H9 (cell line): ENCODE results near the gene CFAP99. TPM values are rescaled to one million over a fixed set of nuclear protein-coding genes. Genes with fewer than 3 reads are reported as not detected.

Experiments used
- DNase-seq: peaks from one replicate; pipeline ENCODE4 v3.0.0-alpha.2; 2017
- H2AFZ ChIP-seq: one replicate; pipeline ENCODE4 v1.6.1; 2013; ENCODE audit warnings: mild to moderate bottlenecking, low read length, control low read depth, moderate library complexity
- H2AK5ac ChIP-seq: 2 replicates; pipeline ENCODE4 v1.6.1; 2013; ENCODE audit warnings: low read length, control low read depth, mixed read lengths; ENCODE audit not compliant: insufficient read length
- H2BK120ac ChIP-seq: one replicate; pipeline ENCODE4 v1.6.1; 2013; ENCODE audit warnings: low read depth, mild to moderate bottlenecking, low read length, control low read depth, inconsistent platforms; ENCODE audit not compliant: poor library complexity, severe bottlenecking
- H2BK12ac ChIP-seq: 2 replicates; pipeline ENCODE4 v1.6.1; 2013; ENCODE audit warnings: low read length, control low read depth, mixed read lengths, low read depth; ENCODE audit not compliant: insufficient read length
- H2BK15ac ChIP-seq: 2 replicates; pipeline ENCODE4 v1.6.1; 2013; ENCODE audit warnings: low read depth, low read length, control low read depth
- H2BK20ac ChIP-seq: one replicate; pipeline ENCODE4 v1.6.1; 2013; ENCODE audit warnings: low read depth, mild to moderate bottlenecking, low read length, control low read depth, inconsistent platforms; ENCODE audit not compliant: poor library complexity, severe bottlenecking
- H2BK5ac ChIP-seq: 2 replicates; pipeline ENCODE4 v1.6.1; 2013; ENCODE audit warnings: low read length, control low read depth, mixed read lengths; ENCODE audit not compliant: insufficient read length
- H3K14ac ChIP-seq: 2 replicates; pipeline ENCODE4 v1.6.1; 2013; ENCODE audit warnings: low read length, control low read depth; ENCODE audit not compliant: insufficient read depth
- H3K18ac ChIP-seq: 2 replicates; pipeline ENCODE4 v1.6.1; 2013; ENCODE audit warnings: low read depth, mild to moderate bottlenecking, mixed read lengths, low read length, control low read depth; ENCODE audit not compliant: insufficient read length
- H3K23ac ChIP-seq: 2 replicates; pipeline ENCODE4 v1.6.1; 2013; ENCODE audit warnings: low read length, control low read depth, mixed read lengths, low read depth; ENCODE audit not compliant: insufficient read length
- H3K23me2 ChIP-seq: 2 replicates; pipeline ENCODE4 v1.6.1; 2013; ENCODE audit warnings: low read depth, mild to moderate bottlenecking, mixed read lengths, low read length, control low read depth; ENCODE audit not compliant: insufficient read length, poor library complexity, severe bottlenecking
- H3K27ac ChIP-seq: 2 replicates; pipeline ENCODE4 v1.5.1; 2013; ENCODE audit warnings: low read length, control low read depth, mixed read lengths, low read depth; ENCODE audit not compliant: insufficient read length
- H3K27me3 ChIP-seq: 2 replicates; pipeline ENCODE4 v1.6.1; 2013; ENCODE audit warnings: low read length, control low read depth, inconsistent platforms; ENCODE audit not compliant: insufficient read depth
- H3K4ac ChIP-seq: 2 replicates; pipeline ENCODE4 v1.6.1; 2013; ENCODE audit warnings: low read depth, mild to moderate bottlenecking, control low read depth, inconsistent platforms, low read length, moderate library complexity
- H3K4me1 ChIP-seq: 2 replicates; pipeline ENCODE4 v1.6.1; 2013; ENCODE audit warnings: low read length, control low read depth, inconsistent platforms; ENCODE audit not compliant: insufficient read depth
- H3K4me2 ChIP-seq: 2 replicates; pipeline ENCODE4 v1.6.1; 2013; ENCODE audit warnings: low read length, control low read depth, mixed read lengths; ENCODE audit not compliant: insufficient read length, insufficient read depth
- H3K56ac ChIP-seq: 2 replicates; pipeline ENCODE4 v1.6.1; 2013; ENCODE audit warnings: low read depth, mild to moderate bottlenecking, mixed read lengths, low read length, control low read depth; ENCODE audit not compliant: insufficient read length
- H3K79me1 ChIP-seq: 2 replicates; pipeline ENCODE4 v1.6.1; 2013; ENCODE audit warnings: low read depth, mild to moderate bottlenecking, moderate library complexity, low read length, control low read depth, inconsistent platforms; ENCODE audit not compliant: insufficient read depth, poor library complexity, severe bottlenecking
- H3K79me2 ChIP-seq: 2 replicates; pipeline ENCODE4 v1.6.1; 2013; ENCODE audit warnings: low read length, control low read depth, inconsistent platforms; ENCODE audit not compliant: insufficient read depth
- H3K9ac ChIP-seq: 2 replicates; pipeline ENCODE4 v1.6.1; 2013; ENCODE audit warnings: low read length, control low read depth, mixed read lengths; ENCODE audit not compliant: insufficient read length; ENCODE audit errors: extremely low read depth
- H3K9me3 ChIP-seq: one replicate; pipeline ENCODE4 v1.6.1; 2013; ENCODE audit warnings: low read depth, low read length, inconsistent platforms; ENCODE audit not compliant: control insufficient read depth
- H3T11ph ChIP-seq: one replicate; pipeline ENCODE4 v1.6.1; 2013; ENCODE audit warnings: mild to moderate bottlenecking, low read length, control low read depth, inconsistent platforms
- H4K20me1 ChIP-seq: one replicate; pipeline ENCODE4 v1.6.1; 2013; ENCODE audit not compliant: control insufficient read depth, insufficient read length, insufficient read depth
- H4K5ac ChIP-seq: 2 replicates; pipeline ENCODE4 v1.6.1; 2013; ENCODE audit warnings: low read depth, mild to moderate bottlenecking, mixed read lengths, low read length, control low read depth; ENCODE audit not compliant: insufficient read length
- H4K8ac ChIP-seq: replicated peaks from 2 replicates; pipeline ENCODE4 v1.6.1; 2013; ENCODE audit warnings: low read length, control low read depth, mixed read lengths, low read depth; ENCODE audit not compliant: insufficient read length
- H4K91ac ChIP-seq: 2 replicates; pipeline ENCODE4 v1.6.1; 2013; ENCODE audit warnings: low read depth, mild to moderate bottlenecking, moderate library complexity, mixed read lengths, low read length, control low read depth; ENCODE audit not compliant: insufficient read length
- H3K27ac Mint-ChIP-seq, 3 experiments: 2 replicates in 2 of 3; 3 replicates in 1 of 3; pipeline ENCODE4 v1.8.0; 2020 to 2021; ENCODE audit warnings: mixed read lengths in 3 of 3, mild to moderate bottlenecking in 1 of 3, moderate library complexity in 1 of 3
- H3K27me3 Mint-ChIP-seq: 2 replicates; pipeline ENCODE4 v1.8.0; 2021; ENCODE audit warnings: low read depth, mild to moderate bottlenecking, moderate library complexity, mixed read lengths
- H3K36me3 Mint-ChIP-seq, 3 experiments: 2 replicates in 2 of 3; 3 replicates in 1 of 3; pipeline ENCODE4 v1.8.0; 2020 to 2021; ENCODE audit warnings: low read depth in 3 of 3, mixed read lengths in 3 of 3; ENCODE audit not compliant: insufficient read depth in 1 of 3
- H3K4me1 Mint-ChIP-seq, 2 experiments: 2 replicates each; pipeline ENCODE4 v1.8.0; 2020; ENCODE audit warnings: mixed read lengths in 2 of 2
- H3K4me3 Mint-ChIP-seq, 2 experiments: 2 replicates in 1 of 2; 3 replicates in 1 of 2; pipeline ENCODE4 v1.8.0; 2020 to 2021; ENCODE audit warnings: mild to moderate bottlenecking in 2 of 2, mixed read lengths in 2 of 2, moderate library complexity in 1 of 2
- H3K9me3 Mint-ChIP-seq, 2 experiments: 2 replicates in 1 of 2; 3 replicates in 1 of 2; pipeline ENCODE4 v1.8.0; 2020; ENCODE audit warnings: mild to moderate bottlenecking in 2 of 2, mixed read lengths in 2 of 2, moderate library complexity in 1 of 2
- WGBS: extraction: QIAGEN DNeasy Blood & Tissue Kit; methylation state at CpG from one replicate; pipeline ENCODE4 v1.1.7; 2013; ENCODE audit warnings: missing lambda C conversion rate, low lambda C conversion rate, mixed read lengths; ENCODE audit not compliant: insufficient read length; ENCODE audit errors: extremely low coverage; 5-methylcytosine and 5-hydroxymethylcytosine counted together
- total RNA-seq: library from RNA; stranded (reverse); gene quantifications from 2 replicates; pipeline ENCODE4 v1.2.1, GENCODE V29; 2021
- TF ChIP-seq, protein P1 (sequence below): fragments of 200-600 bp; sonication (generic); conservative IDR thresholded peaks from 3 replicates; pipeline ENCODE4 v1.8.0; 2021; ENCODE audit warnings: antibody characterized with exemption, mild to moderate bottlenecking

Gene CFAP99
- total RNA-seq, 1 experiment from 2014 or later: 0.35 TPM

DNA sequence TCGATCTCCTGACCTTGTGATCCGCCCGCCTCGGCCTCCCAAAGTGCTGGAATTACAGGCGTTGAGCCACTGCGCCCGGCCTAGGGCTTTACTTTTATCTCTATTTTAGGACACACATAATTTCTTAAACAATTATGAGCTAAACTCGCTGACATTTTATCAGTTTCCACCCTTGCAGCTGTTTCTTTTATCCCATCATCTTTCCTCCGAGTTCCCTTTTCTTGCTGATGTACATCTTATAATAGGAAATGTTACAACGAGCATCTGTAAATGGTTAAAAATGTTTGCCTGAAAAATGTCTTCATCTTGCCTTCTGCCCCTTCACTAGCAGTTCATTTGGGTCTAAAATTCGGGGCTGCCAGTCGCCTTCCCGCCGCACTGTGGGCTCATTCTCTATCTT, 41.5 kb upstream of the CFAP99 start:
- TF ChIP-seq, protein P1, sequence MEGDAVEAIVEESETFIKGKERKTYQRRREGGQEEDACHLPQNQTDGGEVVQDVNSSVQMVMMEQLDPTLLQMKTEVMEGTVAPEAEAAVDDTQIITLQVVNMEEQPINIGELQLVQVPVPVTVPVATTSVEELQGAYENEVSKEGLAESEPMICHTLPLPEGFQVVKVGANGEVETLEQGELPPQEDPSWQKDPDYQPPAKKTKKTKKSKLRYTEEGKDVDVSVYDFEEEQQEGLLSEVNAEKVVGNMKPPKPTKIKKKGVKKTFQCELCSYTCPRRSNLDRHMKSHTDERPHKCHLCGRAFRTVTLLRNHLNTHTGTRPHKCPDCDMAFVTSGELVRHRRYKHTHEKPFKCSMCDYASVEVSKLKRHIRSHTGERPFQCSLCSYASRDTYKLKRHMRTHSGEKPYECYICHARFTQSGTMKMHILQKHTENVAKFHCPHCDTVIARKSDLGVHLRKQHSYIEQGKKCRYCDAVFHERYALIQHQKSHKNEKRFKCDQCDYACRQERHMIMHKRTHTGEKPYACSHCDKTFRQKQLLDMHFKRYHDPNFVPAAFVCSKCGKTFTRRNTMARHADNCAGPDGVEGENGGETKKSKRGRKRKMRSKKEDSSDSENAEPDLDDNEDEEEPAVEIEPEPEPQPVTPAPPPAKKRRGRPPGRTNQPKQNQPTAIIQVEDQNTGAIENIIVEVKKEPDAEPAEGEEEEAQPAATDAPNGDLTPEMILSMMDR: no peak
- Histone ChIP-seq H3K27ac (no peak overlapping the region), H3K79me1 (no peaks in the 10 kb centered on the region), H2BK15ac (no peak overlapping the region), H3K18ac (no peak overlapping the region), H3K27me3 (no peaks in the 10 kb centered on the region), H3K23ac (no peak overlapping the region), H2BK20ac (no peak overlapping the region), H4K8ac (no peak overlapping the region), H2BK120ac (no peak overlapping the region), H3K56ac (no peak overlapping the region), H3K9ac (no peak overlapping the region), H2AFZ (no peak overlapping the region), H3K9me3 (no peaks in the 10 kb centered on the region), H2AK5ac (no peak overlapping the region), H2BK5ac (no peak overlapping the region), H4K20me1 (no peaks in the 10 kb centered on the region), H3K4ac (no peak overlapping the region), H3K79me2 (no peaks in the 10 kb centered on the region), H3T11ph (no peak overlapping the region), H4K5ac (no peak overlapping the region), H2BK12ac (no peak overlapping the region), H3K23me2 (no peaks in the 10 kb centered on the region), H3K14ac (no peak overlapping the region), H3K4me1 (no peaks in the 10 kb centered on the region), H4K91ac (no peak overlapping the region), H3K4me2 (no peak overlapping the region)
- peaks cover 20 to 22% of the 10 kb centered on the region in 2 experiments for H3K9me3 Mint-ChIP-seq
- no peak overlapping the region for H3K4me3 Mint-ChIP-seq
- H3K27me3 Mint-ChIP-seq: peaks cover 15% of the 10 kb centered on the region
- peak overlapping the region in 1 of 3 experiments; percentile 13; a peak in 1 of 7 replicates for H3K27ac Mint-ChIP-seq
- H3K36me3 Mint-ChIP-seq: peaks cover 13 to 19% (median 13%) of the 10 kb centered on the region in 3 experiments
- DNase-seq: no peak
- H3K4me1 Mint-ChIP-seq: peaks cover 0 to 5% of the 10 kb centered on the region in 2 experiments; a peak in 2 of 4 replicates
- no CpG with 5 or more reads among the region's 14 CpGs for WGBS
